ENCODE data around the gene IAPP.
"Not testable (repeated sequence)": the region's sequence is repeated elsewhere in the genome, so short reads cannot be mapped to it uniquely, and the experiment has no call there.

Gene IAPP

DNA sequence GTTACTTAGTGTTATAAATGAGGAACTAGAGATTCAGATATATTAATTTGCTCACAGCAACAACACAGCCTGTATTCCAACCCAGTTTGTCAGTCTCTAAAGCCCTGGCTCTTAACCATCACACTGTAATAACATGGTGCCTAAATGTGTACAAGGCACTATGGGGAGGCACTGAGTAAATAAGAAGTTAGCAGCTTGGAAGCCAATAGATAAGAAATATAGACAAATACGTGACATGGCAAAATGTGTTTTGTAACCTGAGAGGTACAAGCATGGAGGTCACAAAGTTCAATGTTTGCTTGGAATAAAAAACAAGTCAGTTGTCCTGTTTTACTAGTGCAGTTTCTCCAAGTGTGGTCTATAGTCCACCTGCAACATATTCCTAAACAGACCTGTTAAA lies 21.7 kb upstream of the IAPP start:
- intact Hi-C loops (cut with micrococcal nuclease): no loop called here
- H3K4me1 Mint-ChIP-seq (ENCODE audit: low read depth): no peaks in the 10 kb centered on the region
- H3K36me3 Mint-ChIP-seq (ENCODE audit: low read depth): no peaks in the 10 kb centered on the region
- no peaks in the 10 kb centered on the region for H3K9me3 Mint-ChIP-seq
- H3K27ac Mint-ChIP-seq: no peak overlapping the region
- H3K4me3 Mint-ChIP-seq: no peak overlapping the region
- no peaks in the 10 kb centered on the region for H3K27me3 Mint-ChIP-seq

DNA sequence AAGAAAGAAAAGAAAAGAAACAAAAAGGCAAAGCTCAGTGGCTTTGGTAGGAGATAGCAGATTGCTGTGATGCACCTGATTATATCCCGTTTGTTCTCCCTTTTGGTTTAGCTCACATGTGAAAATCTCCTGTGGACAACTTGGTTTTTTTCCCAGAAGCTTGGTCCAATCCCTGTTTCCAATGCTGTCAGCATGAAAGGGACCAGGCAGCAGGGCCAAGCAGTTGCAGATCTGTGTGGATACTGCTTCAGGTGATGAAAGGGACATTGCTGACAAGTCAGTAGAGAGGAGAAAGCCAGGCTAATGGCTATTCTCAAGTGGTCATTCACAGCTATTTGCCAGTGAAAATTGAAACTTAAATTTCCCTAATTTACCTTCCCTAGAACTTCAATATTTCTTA lies 19.2 kb upstream of the IAPP start:
- intact Hi-C loops (cut with micrococcal nuclease): no loop called here
- no peaks in the 10 kb centered on the region for H3K4me1 Mint-ChIP-seq (ENCODE audit: low read depth)
- no peaks in the 10 kb centered on the region for H3K36me3 Mint-ChIP-seq (ENCODE audit: low read depth)
- H3K27ac Mint-ChIP-seq: no peak overlapping the region
- no peak overlapping the region for H3K4me3 Mint-ChIP-seq
- H3K27me3 Mint-ChIP-seq: no peaks in the 10 kb centered on the region
- H3K9me3 Mint-ChIP-seq: no peaks in the 10 kb centered on the region

DNA sequence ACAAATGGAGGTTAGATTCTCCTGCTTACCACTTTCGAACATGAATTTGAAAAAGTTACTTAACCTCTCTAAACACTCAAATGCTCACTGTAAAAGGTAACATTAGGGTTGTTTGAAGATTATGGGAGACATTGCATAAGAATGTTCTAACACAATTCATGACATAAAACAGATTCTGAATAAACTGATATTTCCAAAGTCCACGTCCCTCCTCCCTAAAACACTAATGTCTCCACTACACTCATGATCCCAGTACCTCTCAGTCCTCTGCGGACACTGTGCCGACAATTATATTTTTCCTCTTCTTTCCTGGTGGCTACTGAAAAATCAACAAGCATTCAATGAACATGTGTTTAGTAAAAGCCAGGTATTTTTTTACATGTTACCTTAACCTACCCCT lies 18.8 kb upstream of the IAPP start:
- no peaks in the 10 kb centered on the region for H3K9me3 Mint-ChIP-seq

GRCh38 chr12:21354641-21355040 lies 18.1 kb upstream of the IAPP start:
- no peaks in the 10 kb centered on the region for H3K27me3 Mint-ChIP-seq
- intact Hi-C loops (cut with micrococcal nuclease): no loop called here
- no peaks in the 10 kb centered on the region for H3K4me1 Mint-ChIP-seq (ENCODE audit: low read depth)
- H3K27ac Mint-ChIP-seq: no peak overlapping the region
- H3K36me3 Mint-ChIP-seq (ENCODE audit: low read depth): no peaks in the 10 kb centered on the region
- peaks cover 2% of the 10 kb centered on the region for H3K9me3 Mint-ChIP-seq
- no peak overlapping the region for H3K4me3 Mint-ChIP-seq

More for the DNA sequence above, 18.8 kb upstream of the IAPP start:
- Mint-ChIP-seq H3K4me1 (ENCODE audit: low read depth) (no peaks in the 10 kb centered on the region), H3K4me3 (no peak overlapping the region), H3K27me3 (no peaks in the 10 kb centered on the region), H3K27ac (no peak overlapping the region), H3K36me3 (ENCODE audit: low read depth) (no peaks in the 10 kb centered on the region)
- intact Hi-C loops (cut with micrococcal nuclease): no loop called here

DNA sequence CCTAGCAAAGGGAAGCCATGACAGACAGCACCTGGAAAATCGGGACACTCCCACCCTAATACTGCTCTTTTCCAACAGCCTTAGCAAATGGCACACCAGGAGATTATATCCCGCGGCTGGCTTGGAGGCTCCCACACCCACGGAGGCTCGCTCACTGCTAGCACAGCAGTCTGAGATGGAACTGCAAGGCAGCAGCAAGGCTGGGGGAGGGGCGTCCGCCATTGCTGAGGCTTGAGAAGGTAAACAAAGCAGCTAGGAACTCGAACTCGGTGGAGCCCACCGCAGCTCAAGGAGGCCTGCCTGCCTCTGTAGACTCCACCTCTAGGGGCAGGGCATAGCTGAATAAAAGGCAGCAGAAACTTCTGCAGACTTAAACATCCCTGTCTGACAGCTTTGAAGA lies 12.1 kb upstream of the IAPP start:
- H3K27me3 Mint-ChIP-seq; H3K4me3 Mint-ChIP-seq; H3K27ac Mint-ChIP-seq; H3K4me1 Mint-ChIP-seq (ENCODE audit: low read depth); intact Hi-C loops (cut with micrococcal nuclease); H3K36me3 Mint-ChIP-seq (ENCODE audit: low read depth): not testable (repeated sequence)
- peaks cover 30% of the 10 kb centered on the region for H3K9me3 Mint-ChIP-seq

GRCh38 chr12:21369141-21369980 lies 3.3 kb upstream of the IAPP start:
- Mint-ChIP-seq H3K27me3 (no peaks in the 10 kb centered on the region), H3K4me3 (no peak overlapping the region), H3K9me3 (no peaks in the 10 kb centered on the region), H3K36me3 (ENCODE audit: low read depth) (no peaks in the 10 kb centered on the region), H3K4me1 (ENCODE audit: low read depth) (no peaks in the 10 kb centered on the region), H3K27ac (no peak overlapping the region)
- intact Hi-C loops (cut with micrococcal nuclease): no loop called here

DNA sequence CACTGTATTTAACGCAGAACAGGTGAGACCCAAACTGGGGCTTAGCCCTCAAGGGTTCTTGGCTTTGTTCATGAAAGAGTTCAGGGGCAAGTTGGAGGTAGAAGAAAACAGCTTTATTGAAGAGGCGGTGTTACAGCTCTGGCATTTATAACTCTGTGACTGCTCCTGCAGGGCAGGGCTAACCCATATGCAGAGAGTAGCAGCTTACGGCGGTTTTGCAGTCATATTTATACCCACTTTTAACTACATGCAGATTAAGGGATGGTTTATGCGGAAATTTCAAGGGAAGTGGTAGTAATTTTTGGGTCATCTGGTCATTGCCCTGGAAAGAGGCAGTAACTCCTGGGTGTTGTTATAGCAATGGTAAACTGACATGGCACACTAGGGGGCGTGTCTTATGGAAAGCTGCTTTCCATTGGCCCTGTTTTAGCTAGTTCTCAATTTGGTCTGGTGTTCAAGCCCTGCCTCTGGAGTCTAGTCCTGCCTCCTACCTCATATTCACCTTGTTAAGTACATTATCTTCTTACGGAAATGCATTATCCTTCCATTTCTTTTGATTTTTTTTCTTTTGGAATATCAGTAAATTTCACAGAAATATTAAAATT lies 1.8 kb upstream of the IAPP start:
- intact Hi-C loops (cut with micrococcal nuclease): no loop called here
- Mint-ChIP-seq H3K4me1 (ENCODE audit: low read depth) (no peaks in the 10 kb centered on the region), H3K27ac (no peak overlapping the region), H3K27me3 (no peaks in the 10 kb centered on the region), H3K9me3 (no peaks in the 10 kb centered on the region), H3K36me3 (ENCODE audit: low read depth) (no peaks in the 10 kb centered on the region), H3K4me3 (no peak overlapping the region)

DNA sequence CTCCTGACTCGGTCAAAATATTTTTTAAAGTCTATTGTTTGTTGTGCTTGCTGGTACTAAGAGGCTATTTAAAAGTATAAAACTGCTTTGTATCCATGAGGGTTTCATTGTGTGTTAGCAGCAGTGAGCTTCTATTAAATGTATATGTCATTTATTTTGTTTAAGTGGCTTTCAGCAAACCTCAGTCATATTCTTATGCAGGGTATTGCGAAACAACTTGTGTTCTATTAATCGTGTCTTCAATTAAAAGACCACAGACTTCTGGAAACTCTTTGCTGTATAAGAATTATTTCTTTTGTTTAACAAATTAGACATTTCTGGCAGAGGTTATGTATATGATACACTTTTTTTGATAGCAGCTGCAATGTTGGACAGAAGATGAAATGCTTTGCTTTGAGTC lies 6.5 kb downstream of the IAPP start:
- Mint-ChIP-seq H3K27ac (no peak overlapping the region), H3K9me3 (no peaks in the 10 kb centered on the region), H3K36me3 (ENCODE audit: low read depth) (no peaks in the 10 kb centered on the region), H3K4me3 (no peak overlapping the region), H3K4me1 (ENCODE audit: low read depth) (no peaks in the 10 kb centered on the region), H3K27me3 (no peaks in the 10 kb centered on the region)
- intact Hi-C loops (cut with micrococcal nuclease): no loop called here

DNA sequence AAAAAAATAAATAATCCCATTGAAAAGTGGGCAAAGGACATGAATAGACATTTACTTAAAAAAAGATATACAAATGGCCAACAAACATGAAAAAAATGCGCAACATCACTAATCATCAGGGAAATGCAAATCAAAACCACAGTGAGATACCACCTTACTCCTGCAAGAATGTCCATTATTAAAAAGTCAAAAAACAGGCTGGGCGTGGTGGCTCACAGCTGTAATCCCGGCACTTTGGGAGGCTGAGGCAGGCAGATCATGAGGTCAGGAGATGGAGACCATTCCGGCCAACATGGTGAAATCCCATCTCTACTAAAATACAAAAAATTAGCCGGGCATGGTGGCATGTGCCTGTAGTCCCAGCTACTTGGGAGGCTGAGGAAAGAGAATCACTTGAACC lies 8.6 kb downstream of the IAPP start:
- intact Hi-C loops (cut with micrococcal nuclease); H3K27ac Mint-ChIP-seq; H3K4me3 Mint-ChIP-seq; H3K27me3 Mint-ChIP-seq; H3K36me3 Mint-ChIP-seq (ENCODE audit: low read depth); H3K4me1 Mint-ChIP-seq (ENCODE audit: low read depth); H3K9me3 Mint-ChIP-seq: not testable (repeated sequence)

DNA sequence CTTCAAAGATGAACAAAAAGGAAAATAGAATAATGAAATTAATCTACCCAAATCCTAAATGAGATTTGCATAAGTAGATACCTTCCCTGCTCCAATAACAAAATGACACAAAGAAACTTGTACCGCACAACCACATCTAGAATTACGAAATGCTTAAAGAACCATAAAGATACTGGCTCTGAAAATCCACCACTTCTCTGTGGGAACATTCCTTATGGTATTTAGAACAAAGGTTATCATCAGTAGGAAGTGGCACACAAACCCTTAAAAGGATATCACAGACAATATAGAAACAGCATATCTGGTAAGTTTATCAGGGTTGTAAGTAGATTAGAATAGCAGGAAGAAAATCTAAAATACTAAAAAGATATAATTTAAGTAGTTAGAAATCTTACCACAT lies 11.6 kb downstream of the IAPP start:
- intact Hi-C loops (cut with micrococcal nuclease): no loop called here
- Mint-ChIP-seq H3K4me1 (ENCODE audit: low read depth) (no peaks in the 10 kb centered on the region), H3K27me3 (no peaks in the 10 kb centered on the region), H3K4me3 (no peak overlapping the region), H3K36me3 (ENCODE audit: low read depth) (no peaks in the 10 kb centered on the region), H3K9me3 (peaks cover 8% of the 10 kb centered on the region), H3K27ac (no peak overlapping the region)

DNA sequence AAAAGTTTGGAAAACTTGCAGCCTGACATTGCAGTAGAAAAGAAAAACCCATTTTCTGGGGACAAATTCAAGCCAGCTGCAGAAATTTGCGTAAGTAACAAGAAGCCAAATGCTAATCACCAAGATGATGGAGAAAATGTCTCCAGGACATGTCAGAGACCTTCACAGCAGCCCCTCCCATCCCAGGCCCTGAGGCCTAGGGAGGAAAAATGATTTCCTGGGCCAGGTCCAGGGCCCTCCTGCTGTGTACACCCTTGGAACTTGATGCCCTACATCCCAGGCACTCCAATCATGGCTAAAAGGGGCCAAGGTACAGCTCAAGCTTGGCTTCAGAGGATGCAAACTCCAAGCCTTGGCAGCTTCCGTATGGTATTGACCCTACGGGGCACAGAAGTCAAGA lies 14.5 kb downstream of the IAPP start:
- Mint-ChIP-seq H3K27ac (no peak overlapping the region), H3K9me3 (peaks cover 8% of the 10 kb centered on the region), H3K4me3 (no peak overlapping the region), H3K36me3 (ENCODE audit: low read depth) (no peaks in the 10 kb centered on the region), H3K4me1 (ENCODE audit: low read depth) (no peaks in the 10 kb centered on the region), H3K27me3 (no peaks in the 10 kb centered on the region)
- intact Hi-C loops (cut with micrococcal nuclease): no loop called here

- Mint-ChIP-seq H3K27me3 (no peaks in the 10 kb centered on the region), H3K9me3 (peaks cover 25% of the 10 kb centered on the region), H3K36me3 (ENCODE audit: low read depth) (no peaks in the 10 kb centered on the region), H3K27ac (no peak overlapping the region), H3K4me3 (no peak overlapping the region), H3K4me1 (ENCODE audit: low read depth) (no peaks in the 10 kb centered on the region)
- intact Hi-C loops (cut with micrococcal nuclease): no loop called here
These were observed 19.7 kb downstream of the IAPP start for GRCh38 chr12:21392384-21392783.

- H3K27ac Mint-ChIP-seq; H3K4me1 Mint-ChIP-seq (ENCODE audit: low read depth); H3K27me3 Mint-ChIP-seq; H3K36me3 Mint-ChIP-seq (ENCODE audit: low read depth); intact Hi-C loops (cut with micrococcal nuclease); H3K4me3 Mint-ChIP-seq: not testable (repeated sequence)
- peaks cover 18% of the 10 kb centered on the region for H3K9me3 Mint-ChIP-seq
These were observed 22.3 kb downstream of the IAPP start for GRCh38 chr12:21394828-21395626.

All from dendritic cell treated with granulocyte-macrophage colony-stimulating factor and Interleukin-4, amounts not matched to agents 40 ng/mL and 50 ng/mL, for 4 days (primary cell).